Measurements from ENCODE around the gene PBXIP1.

Gene PBXIP1

GRCh38 chr1:154974102-154974807 lies 18.4 kb upstream of the PBXIP1 start, which contains the start of gene CKS1B:
Gene CKS1B, plus strand, starts transcription at chr1:154974681. Its CDS starts 65 bp downstream, at chr1:154974746.
- DNase-seq (ENCODE audit: low spot score), result peak; percentile 100

GRCh38 chr1:154973344-154974101 lies 17.6 kb upstream of the PBXIP1 start:
- FAIRE-seq, result peak; percentile 88
- peak; percentile 97 for DNase-seq (ENCODE audit: low spot score)

More at GRCh38 chr1:154974102-154974807, 18.4 kb upstream of the PBXIP1 start, which contains the start of gene CKS1B:
- FAIRE-seq, result peak; percentile 96

GRCh38 chr1:154972517-154973343 lies 16.8 kb upstream of the PBXIP1 start:
- DNase-seq (ENCODE audit: low spot score), result peak; percentile 95
- peak; percentile 87 for FAIRE-seq

DNA sequence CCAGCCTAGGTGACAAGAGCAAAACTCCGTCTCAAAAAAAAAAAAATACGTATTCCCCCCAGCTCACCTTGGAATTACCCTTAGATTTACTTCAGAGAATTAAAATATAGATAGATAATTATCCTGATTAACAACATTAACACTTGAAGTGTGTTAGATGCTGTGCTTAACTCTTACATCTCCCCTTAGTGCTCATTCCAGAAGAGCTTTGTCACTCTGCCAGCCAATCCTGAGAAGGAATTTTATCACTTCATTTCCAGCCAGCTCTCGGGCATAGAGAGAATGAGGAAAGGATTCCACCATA lies 16.3 kb upstream of the PBXIP1 start:
- FAIRE-seq (no peak), DNase-seq (ENCODE audit: low spot score) (no peak)

DNA sequence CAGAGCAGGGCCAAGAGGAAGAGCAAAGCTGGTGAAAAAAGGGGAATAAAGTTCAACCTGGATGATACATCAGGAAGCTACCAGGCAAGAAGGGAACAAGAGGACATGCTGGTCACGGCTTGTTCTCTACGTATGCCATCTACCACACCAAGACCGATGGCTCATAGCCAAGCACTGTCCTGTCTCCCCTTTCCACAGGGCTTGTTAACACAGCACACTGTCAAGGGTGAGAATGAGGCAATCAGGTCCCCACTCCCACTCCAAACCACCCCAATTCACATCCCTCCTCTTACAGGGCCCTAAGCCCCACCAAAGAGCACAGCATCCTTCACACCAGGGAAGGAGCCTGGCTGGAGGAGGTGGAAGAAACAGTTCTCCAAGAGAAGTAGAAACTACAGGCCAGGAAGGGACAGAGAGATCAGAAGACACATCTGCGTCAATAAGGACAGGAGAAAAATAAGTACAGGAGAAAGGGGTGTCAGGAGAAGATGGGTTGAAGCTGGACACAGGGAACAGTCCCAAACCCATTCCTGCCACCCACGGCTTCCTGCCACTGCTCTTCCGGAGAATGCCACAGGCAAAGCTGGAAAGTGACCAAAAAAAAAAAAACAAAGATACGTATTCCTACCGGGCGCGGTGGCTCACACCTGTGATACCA lies 15.6 kb upstream of the PBXIP1 start:
- DNase-seq (ENCODE audit: low spot score), result no peak
- no peak for FAIRE-seq

GRCh38 chr1:154970631-154971340 lies 14.9 kb upstream of the PBXIP1 start, which contains the start of gene SHC1:
Gene SHC1, minus strand, starts transcription at chr1:154970747. Its CDS starts 221 bp downstream, at chr1:154970526.
- FAIRE-seq (peak; percentile 79), DNase-seq (ENCODE audit: low spot score) (peak; percentile 90)

DNA sequence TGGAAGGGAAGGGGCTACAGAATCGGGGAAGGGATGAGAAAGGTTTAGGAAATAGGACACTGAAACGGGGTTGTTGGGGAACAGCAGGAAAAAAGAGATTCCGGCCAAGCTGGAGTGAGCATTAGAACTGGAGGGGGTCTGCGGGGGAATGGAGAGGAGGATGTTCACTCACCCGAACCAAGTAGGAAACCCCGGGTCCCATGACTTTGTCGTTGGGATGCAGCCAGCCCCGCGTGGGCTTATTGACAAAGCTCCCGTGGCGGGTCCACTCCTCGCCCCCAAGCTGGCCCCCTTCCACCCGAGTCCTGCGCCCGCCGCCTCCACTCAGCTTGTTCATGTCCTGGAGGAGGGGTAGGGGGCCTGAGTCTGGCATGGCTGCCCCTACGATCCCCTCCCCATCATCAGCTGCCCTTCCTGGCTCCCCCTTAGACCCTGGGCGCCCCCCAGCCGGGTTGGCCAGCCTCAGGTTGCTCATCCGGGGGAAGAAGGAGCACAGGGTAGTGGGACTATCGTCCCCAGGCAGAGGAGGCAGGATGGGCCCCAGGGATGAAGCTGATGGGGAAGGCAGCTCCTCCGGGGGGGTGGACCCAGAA lies 14.1 kb upstream of the PBXIP1 start:
- FAIRE-seq (no peak), DNase-seq (ENCODE audit: low spot score) (no peak)

DNA sequence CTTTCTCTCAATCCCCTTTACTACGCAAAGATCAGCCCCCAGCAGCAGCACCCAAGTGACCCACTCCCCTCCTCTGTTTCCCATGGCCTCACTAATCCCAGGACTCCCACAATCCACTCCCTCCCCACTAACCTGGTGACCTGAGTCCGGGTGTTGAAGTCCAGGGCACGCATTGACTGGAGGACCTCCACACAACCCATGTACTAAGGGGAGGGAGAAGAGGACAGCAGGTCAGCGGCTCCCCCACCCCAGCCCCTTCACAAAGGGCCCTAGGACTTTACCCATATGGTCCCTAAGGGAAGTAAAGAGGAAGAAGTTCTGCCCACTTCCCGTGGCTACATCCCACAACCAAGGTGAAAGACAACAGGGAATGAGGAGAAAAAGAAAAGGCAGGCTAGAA lies 13.3 kb upstream of the PBXIP1 start:
- DNase-seq (ENCODE audit: low spot score), result no peak
- FAIRE-seq, result no peak

DNA sequence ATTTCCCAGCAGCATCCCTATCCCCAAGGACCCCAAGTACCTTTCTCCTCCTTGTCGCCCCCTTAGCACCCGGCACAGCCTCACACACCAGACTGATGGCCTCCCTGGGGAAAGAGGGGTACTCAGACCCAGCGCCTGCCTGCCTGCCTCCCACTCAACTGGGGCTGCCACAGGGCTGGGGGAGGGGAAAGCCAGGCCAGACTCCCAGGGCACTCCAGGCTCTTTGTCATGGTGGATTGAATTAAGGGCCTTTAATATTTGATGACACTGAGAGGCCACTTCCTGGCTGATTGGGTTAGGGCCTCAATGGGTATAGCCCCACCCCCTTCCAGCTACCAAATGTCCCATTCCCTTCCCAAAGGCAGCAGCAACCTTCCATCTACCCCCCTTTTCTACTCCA lies 12.8 kb upstream of the PBXIP1 start:
- FAIRE-seq (no peak), DNase-seq (ENCODE audit: low spot score) (no peak)

DNA sequence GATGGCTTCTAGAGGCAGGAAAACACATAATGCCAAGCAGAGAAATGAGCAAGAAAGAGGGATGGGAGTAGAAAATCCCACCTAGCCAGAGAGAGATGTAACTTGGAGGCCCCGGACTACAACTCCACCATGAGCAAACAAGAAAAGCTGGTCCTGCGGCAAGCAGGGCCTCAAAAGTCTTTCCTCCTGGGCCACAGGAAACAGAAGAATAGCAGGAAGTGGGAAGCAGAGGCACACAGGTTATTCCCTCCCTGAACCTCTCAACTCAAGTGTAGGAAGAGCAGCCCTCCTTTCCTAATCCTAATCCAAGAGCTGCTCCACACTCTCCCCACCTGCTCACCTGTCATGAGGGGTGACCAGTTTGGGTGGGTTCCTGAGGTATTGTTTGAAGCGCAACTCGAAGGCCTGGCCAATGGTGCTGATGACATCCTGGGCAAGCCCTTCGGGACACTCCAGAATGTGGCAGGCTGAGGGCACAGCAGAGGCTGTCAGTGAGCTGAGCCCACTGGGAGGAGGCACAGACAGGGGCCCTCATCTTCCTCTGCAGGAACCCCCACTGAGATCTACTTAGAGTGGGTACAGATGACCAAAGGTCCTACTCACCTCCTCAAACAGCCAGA lies 11.5 kb upstream of the PBXIP1 start:
- FAIRE-seq, result no peak

GRCh38 chr1:154966111-154966510 lies 10.2 kb upstream of the PBXIP1 start:
- DNase-seq (ENCODE audit: low spot score) (no peak), FAIRE-seq (no peak)

More for the DNA sequence above, 11.5 kb upstream of the PBXIP1 start:
- DNase-seq (ENCODE audit: low spot score), result no peak

GRCh38 chr1:154964359-154964758 lies 8.5 kb upstream of the PBXIP1 start:
- FAIRE-seq (no peak), DNase-seq (ENCODE audit: low spot score) (no peak)

- no peak for FAIRE-seq
Observed at GRCh38 chr1:154963643-154964042, 7.7 kb upstream of the PBXIP1 start.

GRCh38 chr1:154962795-154963330 lies 7.0 kb upstream of the PBXIP1 start:
- no peak for FAIRE-seq
- DNase-seq (ENCODE audit: low spot score), result no peak

More at GRCh38 chr1:154963643-154964042, 7.7 kb upstream of the PBXIP1 start:
- DNase-seq (ENCODE audit: low spot score), result no peak

GRCh38 chr1:154962156-154962749 lies 6.4 kb upstream of the PBXIP1 start:
- no peak for FAIRE-seq
- DNase-seq (ENCODE audit: low spot score), result peak; percentile 11

- DNase-seq (ENCODE audit: low spot score) (peak; percentile 59), FAIRE-seq (no peak)
Observed at GRCh38 chr1:154961207-154962155, 5.6 kb upstream of the PBXIP1 start, which contains the start of gene PYGO2. Gene PYGO2, minus strand, starts transcription at chr1:154961782. Its CDS starts 206 bp downstream, at chr1:154961576.

DNA sequence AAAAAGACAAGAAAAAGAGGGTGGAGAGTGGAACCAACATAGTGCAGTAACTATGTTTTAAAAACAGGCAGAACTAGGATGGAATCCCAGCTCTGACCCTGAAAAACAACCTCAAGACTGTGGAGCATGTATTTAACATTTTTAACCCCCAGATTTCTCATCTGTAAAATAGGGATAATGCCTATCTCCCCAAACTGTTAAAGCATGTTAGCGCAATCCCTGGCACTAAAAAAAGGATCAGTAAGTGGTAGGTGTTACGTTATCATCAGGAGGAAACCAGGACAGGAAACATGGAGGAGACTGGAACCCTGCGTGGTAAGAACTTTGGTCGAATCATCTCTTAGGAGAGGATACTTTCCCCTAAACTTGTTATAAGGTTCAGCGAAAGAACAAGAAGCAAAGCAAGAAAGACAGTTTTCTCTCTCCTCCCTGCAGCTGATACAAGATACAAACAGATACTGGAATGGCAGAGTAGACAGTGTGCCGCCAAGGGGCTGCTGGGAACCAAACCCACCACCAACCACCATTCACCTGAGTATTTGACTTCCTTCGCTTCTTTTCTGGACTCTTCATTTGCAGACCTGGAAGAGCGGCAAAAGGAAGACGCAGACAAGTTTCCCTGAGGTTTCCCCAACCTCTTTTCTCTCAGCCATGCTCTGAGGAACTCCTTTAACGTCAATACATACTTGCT lies 4.7 kb upstream of the PBXIP1 start:
- DNase-seq (ENCODE audit: low spot score) (no peak), FAIRE-seq (no peak)

Measured in RCC 7860 (cell line).